Right forelimb (tissue), 1 donor: ENCODE data around the gene GLI3.

ENCODE experiments used
- DNase-seq: peaks from one replicate; pipeline ENCODE4 v3.0.0-alpha.2; 2018

The GLI3 gene

DNA sequence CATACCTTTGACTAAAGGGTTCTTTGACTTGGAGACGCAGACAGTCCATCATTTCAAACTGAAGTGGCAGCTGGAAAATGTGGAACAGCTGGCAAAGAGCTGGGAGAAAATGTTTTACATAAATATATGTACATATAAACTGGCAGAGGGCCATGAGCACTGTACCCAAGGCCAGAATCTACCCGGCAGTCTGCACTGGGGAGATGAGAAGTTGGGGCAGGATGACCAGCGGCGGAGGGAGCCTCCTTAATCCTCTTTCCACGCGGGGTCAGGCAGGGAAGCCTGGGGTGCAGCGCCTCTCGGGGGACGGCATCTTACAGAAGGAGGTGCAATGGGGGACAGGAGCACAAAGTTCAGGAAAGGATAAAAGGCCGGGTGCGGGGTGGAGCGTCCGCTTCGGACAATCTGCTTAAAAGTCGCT, 1.3 kb downstream of the GLI3 start:
- peak; percentile 69 for DNase-seq

DNA sequence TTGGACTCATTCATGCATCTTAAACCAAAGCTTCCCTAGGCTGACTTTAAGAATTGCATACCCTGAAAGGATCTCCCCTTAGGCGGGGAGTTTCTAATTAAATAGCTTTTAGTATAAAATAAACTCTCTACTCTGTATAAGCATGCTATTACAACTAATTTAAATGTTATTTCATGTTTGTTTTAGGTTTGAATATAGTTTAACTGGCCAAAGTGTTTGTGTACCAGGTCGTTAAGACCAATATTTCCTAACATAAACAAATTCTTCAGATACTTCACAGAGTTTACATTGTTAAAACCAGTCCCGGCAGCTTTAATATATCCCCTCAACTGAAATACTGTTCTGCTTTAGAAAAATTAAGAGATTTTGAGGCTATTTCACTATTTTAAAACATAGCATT, 2.3 kb downstream of the GLI3 start:
- no peak for DNase-seq

DNA sequence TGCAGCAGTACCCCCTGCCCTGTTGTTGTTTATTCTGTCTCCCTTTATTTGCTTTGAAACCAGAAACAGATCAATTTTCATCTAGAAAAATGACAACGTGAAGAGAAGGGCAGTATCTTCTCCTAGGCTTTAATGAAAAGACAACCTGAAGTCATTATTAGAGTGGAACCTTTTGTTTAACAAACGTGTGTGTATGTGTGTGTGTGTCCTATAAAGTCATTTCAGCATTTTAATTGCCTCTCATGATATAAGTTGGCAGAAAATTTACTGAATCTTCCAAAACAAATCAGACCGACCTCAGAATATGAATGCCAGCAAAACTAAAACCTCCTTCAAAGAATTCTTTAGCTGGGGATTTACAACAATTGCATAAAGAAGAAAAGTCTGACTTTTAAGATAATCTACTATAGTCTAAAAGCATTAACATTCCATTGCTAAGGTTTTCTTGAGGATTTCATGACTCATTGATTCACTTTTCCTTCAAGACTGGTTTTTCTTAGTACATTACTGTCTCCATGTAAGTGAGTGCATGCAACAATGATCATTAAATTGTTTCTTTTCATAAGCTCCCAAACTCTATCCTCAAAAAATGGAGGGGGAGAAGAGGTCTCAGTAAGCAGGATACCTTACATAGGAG, 3.2 kb downstream of the GLI3 start:
- no peak for DNase-seq

DNA sequence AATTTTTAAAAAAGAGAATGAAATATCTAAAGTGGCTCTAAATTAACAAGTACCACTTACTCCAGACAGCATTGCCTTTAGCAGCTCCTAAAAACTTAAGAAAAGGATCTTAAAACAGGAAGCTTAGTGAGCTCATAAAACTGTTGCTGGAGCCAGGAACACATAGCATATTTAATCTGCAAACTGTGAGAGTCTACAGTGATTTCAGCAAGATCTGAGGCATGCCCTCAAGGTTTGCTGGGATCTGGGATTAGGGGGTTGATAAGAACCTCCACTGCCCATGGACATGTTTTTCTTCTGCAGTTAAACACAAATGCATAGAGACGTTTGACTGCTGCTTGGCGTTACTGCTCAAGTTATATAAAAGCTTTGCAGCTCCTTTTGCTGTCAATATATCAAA, 3.8 kb downstream of the GLI3 start:
- peak; percentile 50 for DNase-seq

DNA sequence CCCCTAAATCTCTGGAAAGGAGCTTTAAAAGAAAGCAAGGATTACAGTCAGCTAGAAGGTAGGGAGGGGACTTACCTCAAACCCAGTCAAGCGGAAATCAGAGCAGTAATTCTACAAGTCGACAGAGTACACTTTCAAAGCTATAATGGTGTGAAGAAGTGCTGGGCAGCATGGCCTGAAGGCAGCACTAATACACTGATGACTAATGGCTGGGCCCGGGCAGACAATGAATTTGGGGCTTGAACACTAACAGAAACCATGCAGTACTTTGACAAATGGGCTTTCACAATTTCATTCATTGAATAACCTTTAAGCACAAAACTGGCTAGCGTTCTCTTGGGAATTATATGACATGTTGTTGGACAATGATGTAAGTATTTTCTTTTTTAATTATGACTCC, 4.7 kb downstream of the GLI3 start:
- DNase-seq = no peak

DNA sequence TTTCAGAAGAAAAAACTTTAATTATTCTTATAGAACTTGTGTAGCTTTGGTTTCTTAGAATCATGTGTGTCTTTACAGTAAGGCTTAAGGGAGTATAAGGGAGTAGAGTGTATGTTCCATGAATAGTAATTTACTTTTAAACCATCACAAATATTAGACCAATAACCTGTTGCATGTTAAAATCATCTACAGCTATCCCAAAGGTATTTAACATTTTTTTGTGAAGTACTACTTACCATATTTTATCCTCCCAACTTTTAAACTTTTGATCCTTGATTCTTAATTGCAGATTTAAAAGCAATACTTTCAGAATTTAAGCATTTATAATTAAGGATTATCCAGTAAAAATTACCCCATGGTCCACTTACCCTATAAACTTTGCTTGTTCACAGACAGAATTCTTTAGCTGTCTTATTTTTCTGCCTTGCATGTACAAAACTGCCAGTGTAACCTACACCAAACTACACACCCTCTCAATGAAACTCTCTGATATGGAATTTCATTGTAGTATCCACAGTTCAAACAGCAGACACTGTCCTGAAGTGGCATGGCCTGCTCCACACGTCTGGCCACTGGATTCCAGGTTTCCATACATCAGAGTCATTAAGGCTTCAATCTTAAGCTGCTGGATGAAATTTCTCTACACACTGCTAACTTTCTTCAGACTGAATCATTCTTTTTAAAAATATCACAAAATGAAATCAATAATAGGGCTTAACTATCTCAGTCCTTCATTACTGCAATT, 5.8 kb downstream of the GLI3 start:
- DNase-seq = no peak

DNA sequence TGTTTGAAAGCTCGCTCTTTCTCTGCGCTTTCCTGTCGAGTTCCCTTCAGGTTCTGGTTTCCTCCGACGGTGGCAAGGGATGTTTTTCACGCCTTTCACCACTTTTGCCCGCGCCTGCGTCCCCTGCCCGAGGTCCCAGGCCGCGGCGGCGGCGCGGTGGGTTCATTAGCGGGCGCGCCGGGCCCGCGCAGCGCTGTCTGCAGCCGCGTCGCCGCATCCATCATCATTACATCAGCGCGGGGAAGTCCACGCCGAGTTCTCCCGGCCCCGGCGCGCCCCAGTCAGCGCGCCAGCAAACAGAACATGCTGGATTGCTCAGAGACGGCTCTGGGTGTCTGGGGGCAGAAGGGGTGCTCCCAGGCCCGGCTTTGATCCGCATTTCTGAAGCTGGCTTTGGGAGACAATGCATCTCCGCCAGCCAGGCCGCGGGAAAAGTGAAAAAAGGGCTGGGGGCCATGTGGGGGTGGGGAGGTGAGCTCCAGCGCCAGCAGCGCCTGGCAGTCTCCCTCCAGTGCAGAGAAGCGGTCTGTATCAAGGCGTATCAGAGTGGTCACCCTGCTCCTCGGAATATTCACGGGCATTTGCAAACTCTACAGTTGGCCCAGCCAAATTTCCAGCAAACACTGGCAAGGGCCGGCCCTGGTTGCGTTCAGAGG, 8.9 kb downstream of the GLI3 start:
- peak; percentile 67 for DNase-seq

DNA sequence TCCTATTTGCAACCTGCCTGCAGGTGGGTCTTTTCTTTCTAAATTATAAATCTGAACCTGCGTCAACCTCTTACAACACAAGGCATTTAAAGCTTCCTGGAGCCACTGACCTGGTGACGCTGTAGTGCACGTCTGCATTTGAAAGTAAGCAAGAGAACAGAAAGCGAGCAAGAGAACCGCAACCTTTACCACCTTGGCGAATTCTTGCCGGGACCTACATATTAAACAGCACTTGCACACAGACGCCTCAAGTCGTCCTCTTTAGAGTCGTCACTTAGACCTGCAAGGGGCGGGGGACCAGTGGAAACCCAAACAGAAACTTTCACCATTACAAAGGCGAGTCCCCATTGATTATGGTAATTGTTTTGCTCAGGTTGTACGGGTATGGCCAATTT, 9.5 kb downstream of the GLI3 start:
- peak; percentile 48 for DNase-seq

DNA sequence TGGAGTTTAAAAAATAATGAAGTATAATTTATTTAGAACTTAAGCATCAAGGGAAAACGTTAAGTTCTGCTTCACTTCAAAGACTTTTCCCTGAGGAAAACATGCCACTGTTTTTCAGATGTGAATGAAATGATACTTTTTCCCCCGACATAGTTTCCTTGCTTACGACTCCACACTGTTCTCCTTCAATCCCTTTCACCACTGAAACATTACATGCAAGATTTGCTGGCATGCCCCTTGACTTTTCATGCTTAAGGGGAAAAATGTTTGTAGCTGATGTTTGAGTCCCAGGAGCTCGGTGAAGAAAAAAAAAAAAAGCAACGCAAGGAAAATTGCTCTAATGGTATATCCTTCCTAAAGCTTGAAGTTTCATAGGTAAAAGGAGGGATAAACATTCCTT, 10.0 kb downstream of the GLI3 start:
- no peak for DNase-seq

DNA sequence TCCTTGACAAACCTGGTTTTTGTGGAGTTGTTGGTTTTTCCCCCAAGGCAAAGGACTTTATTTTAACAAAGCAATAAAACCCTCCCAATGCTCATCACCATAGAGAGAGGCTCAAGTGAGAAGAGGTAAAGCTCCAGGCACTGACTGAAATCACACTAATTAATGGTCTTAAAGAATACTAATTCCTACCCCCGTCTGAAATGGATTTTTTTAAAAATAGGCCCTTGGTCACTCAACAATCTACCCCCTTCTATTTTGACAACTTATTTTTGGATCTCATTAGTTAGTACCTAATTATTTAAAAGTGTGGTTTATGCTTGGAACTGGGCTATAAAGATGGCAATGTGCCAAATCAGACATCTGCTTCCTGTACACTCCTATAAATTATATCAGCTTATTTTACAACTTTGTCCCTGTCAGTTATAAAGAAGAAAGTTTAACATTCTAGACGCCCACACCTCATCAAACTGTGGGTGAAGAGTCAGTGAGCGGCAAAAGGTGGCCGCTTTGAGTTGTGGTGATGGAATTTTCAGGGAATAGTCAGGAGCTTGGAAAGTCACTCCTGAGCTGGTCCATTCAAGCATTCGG, 10.6 kb downstream of the GLI3 start:
- DNase-seq = no peak

DNA sequence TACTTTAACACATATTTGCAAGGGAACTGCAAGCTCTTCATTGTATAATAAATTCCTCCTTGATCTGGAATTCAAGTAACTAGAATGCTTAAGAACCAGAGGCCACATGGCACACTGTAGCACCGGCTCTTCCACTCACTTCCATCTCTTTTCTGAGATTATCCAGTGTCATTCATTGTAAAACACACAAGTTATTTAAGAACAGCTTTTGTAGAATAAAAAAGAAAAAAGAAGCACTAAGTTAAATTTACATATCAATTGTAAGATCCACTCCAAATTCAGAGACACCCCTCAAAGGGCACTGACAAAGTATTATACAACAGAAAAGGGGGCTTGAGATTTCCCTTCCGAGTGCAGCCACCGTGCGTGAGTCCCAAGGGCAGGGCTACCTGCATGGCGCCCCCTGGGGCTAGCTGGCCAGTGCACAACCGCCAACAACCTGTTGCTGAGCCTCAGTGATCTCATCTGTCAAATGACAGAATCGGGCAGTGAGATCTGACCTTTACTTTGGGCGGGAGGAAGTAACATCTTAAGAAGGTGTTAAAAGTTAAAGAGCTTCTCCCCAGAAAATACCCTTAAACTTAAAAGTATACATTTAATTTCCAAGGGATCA, 12.5 kb downstream of the GLI3 start:
- DNase-seq = no peak

DNA sequence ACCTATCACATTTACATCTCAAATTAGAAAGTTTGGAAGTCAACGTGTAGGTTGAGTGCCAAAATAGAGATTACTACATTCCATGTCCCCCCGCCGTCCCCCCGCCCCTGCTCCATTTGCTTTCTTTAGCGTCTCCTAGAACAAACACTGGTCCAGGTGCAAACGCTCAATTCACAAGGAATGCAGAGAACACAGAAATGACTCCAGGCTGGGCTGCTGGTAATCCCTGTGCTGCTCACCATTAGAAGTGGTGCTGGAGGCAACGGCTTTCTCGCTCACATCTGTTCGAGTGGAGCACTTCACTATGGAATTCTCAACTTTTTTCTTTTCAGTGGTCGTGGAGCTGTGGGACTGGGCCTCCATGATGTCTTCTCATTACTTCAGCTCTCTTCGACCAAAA, 14.1 kb downstream of the GLI3 start:
- DNase-seq = peak; percentile 61

DNA sequence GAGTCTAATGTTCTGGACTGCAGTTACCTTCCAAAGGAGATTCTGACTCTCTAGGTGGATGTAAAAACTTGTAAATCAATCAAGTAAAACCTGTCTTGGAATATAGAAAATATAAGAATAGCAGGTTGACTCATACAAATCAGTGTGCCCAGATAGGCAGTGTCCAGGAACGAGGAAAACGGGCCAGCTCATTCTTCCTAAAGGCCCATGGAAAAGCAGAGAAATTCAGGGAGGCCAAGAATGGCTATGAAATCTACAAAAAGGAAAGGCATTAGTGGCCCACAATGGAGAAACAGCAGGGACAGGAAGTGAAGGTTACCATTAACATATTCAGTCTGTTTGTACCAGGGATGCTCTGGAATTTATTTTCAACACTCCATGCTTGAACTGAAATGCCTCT, 14.9 kb downstream of the GLI3 start:
- no peak for DNase-seq

DNA sequence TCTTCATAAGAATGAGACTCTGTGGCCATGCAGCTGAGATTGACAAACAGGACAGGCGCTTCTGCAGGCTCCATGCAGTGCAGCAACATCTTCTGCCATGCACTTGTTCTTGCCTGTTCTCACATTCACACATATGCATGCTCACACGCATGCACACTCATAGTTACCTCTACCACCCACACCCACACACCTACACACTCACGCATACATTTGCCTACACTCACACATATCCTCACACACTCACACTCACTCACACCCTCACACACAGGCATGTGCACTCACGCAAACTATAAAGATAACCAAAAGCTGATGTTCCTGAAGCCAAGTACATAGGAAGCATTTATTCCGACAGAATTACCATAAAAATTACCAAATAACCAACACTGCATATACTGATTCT, 15.7 kb downstream of the GLI3 start:
- DNase-seq = no peak

DNA sequence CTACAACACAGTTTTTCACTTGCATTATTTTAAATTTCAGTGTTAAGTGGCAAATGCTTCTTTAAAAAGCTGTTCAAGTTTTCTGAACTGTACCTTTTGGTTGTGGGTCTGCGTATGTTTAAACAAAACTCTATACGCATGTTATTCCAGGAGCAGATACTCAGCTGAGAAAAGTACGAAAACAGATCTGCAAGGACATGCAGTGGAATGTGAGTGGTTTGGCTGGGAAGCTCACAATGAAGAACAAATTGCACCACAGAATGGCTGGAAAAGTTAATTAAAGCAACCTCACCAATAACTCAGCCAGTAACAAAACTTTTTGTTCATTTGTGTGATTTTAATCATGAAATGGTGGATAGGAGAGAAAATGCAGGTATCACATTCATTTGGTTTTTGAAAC, 17.6 kb downstream of the GLI3 start:
- no peak for DNase-seq

DNA sequence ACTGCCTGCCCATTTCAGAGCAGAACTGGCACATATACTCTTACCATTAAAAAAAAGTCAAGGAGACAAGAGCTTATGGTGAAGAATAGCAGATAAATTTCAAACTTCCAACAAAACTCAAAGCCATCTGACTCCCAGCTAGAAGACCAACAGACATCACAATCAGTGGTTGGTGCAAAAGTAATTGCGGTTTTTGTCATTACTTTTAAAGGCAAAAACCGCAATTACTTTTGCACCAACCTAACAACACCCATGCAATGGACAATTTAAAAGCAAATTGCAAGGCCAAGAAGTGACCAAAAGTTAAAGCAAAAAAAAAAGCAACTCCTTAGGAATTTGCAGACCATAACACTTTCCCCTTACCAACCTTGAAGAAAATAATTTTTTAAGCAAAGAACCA, 18.8 kb downstream of the GLI3 start:
- no peak for DNase-seq

DNA sequence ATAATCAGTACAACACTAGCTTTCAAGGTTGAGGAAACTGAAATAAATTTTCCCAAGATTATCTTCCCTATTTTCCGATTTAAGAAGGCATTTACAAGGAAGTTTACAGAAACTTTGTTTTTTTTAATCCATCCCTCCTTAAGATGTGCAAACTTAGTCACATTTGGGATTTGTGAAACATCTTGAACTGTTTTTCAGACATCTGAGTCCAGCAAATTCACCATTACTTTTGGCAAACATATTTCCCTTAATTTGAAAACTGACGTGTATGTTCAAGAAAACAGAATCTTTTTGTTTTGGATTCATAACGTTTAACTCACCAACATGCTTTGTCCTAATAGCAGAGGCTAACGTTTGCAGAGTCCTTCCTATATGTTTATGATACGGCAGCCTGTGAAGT, 19.5 kb downstream of the GLI3 start:
- no peak for DNase-seq

DNA sequence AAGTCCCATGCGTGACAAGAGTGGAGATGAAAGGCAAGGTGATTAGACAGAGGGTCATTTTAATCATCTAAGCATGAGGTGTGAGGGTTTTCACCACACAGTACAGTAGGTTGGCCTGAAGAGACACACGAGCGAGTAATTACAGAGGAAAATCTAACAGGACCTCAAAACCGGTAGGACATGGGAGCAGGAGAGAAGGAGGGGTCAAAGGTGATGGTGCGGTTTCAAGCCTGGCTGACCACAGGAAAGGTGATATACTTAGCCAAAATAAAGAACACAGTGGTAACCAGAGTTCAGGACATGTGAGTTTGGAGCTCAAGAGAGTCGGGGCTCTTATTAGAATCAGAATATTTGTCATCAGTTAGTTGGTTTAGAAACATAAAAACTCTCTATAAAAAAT, 20.0 kb downstream of the GLI3 start:
- DNase-seq = no peak

DNA sequence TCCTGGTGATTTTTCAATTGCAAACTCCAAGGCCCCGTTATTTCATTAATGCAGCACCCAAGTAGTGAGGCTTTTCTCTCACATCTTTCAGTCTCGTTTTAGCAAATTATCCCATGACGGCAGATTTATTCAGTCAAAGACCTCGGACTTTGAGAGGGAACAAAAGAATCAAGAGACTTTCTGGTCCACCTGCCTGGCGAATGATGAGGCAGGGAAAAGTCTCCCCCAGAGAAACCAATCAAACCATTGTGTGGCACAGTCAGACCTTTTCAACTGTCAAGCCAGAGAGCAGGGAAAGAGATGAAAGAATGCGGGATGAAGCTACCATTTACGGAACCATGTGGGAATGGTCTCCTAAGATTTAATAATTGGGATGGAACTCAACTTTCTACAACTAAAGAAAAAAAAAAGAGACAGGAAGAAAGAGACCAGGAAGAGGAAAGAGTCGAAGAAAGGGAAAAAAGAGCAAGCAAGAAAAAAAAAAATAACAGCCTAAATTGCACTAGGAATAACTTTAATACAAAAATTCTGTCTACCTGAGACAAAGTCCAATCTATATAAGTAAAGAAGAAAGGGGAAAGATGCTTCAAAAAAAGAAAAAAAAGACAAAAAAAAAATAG, 22.8 kb downstream of the GLI3 start:
- DNase-seq = no peak

DNA sequence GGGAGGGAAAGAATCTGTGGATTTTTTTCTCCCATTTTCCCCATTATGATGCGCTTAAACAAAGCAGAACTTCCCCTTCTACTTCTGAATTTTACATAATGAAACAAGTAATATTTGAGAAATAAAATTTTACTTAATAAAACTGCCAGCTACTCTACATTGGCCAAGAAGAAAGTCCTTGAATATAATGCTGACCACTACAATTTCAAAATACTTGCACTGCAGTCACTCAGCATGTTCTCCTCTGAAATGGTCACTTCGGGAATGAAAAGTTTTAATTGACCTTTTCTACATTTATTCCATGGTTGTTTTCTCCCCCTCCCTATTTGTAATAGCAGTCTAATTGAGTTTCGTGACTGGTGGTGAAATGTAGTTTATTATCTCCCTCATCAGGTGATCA, 23.9 kb downstream of the GLI3 start:
- DNase-seq = no peak

DNA sequence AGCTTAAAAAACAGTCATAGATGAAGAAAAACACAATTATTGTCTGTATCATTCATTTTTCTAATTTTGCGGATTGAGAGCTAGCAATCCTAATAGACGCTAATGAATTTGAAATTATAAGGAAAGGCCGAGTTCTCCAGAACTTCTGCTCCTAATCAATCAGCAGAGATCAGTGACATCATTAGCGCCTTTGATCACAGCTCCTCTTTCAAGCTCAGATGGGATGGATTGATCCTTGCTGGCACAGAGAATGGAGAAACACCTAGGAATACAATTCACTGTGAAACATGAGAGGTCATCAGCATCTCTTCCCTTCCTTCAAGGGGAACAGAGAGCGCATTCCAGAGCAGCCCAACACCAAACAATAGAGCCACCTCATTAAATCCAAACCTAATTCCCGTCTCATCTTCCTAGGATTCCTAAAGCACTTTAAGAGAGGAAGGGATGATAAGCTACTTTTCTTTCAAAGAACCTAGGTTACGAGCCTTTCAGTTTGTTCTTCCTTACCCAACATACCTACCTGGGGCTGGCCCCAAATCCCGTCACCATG, 24.4 kb downstream of the GLI3 start:
- DNase-seq = no peak

DNA sequence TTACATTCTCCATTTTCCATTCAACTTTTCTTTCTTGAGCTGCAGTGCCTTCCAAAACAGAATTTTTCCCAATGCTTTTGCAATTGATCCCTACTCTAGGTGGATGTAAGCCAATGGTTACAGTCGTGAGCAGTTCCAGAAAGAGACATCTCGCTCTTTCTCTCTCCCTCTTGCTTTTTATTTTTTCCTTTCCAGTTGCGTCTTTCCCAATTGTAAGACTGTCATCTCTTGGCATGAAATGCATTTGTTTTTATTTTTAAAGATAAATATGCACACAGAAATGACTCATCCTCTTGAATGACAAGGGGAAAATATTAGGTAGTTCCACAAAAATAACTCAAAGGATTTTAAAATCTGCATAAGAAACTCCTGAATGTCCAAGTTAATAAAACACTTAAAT, 25.1 kb downstream of the GLI3 start:
- no peak for DNase-seq

DNA sequence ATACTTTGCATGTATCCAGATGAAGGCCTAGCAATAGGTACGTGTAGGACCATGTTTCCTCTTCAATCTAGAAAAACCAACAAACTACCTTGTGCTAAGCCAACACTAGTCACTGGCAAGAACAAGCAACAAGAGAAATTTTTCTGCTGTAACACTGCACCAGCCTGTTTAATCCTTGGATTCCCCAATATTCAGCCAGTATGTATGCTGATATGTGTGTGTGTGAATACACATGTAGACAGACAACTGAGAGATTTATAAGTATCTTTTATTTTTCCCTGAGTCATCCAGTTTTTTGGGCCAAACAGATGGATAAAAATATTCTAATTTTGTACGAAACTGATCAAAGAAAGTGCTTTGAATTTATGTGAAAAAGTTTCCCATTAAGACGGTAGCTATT, 26.2 kb downstream of the GLI3 start:
- no peak for DNase-seq
